ENCODE measurements around the gene ECE1.

DNA sequence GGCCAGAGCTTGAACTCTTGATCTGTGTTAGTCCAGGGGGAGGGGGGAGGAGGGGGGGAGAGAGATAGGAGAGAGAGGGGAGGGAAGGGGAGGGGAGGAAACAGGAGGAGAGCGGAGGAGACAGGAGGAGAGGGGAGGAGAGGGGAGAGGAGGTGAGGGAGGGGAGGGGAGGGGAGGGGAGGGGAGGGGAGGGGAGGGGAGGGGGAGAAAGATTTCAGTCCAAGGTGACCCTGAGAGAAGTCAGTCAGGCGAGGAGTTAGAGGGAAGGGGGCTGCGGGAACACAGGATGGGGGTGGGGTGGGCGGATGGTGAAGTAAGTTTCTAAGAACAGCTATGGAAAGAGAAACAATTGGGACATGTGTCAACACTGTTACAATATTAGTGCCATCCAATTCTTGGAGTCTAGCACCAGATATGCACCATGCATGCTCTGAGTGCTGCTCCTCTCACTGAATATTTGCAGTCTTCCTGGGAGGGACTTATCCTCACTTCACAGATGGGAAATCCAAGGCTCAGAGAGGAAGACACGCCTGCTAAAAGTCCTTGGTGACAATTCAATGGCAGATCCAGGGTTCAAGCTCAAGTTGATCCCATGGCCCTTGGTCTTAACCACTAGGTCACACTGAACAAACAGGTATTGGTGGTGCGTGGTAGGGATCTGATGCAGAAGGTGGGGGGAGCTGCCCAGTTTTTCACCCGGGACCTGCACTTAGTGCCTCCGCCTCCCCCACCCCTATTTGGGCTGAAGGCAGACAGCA, 42.5 kb upstream of the ECE1 start:
- TF ChIP-seq CTCF (IDR thresholded peaks at IDR 0.05) (no peak), EZH2 (IDR thresholded peaks at IDR 0.05) (no peak)
